HCT116 (cell line): ENCODE data around the gene COMMD10. TPM values are rescaled to one million over a fixed set of nuclear protein-coding genes. Genes with fewer than 3 reads are reported as not detected.

Experiments used
- ATAC-seq: fragments of 200-7000 bp; cut with Tn5 transposase; 2 replicates; pipeline ENCODE4 v1.9.1; 2020; ENCODE audit warnings: mild to moderate bottlenecking, moderate library complexity
- BruUV-seq: library from RNA; stranded (reverse); fragments of 400-500 nt; replicated peaks from 2 replicates; lab custom pipeline; 2021; lab: Mats Ljungman, UMichigan
- CTCF ChIA-PET: fragments of 300-600 bp; sonication (Branson Sonifier 250); formaldehyde crosslinking; loops from one replicate; lab custom pipeline; 2021; ENCODE audit warnings: antibody characterized with exemption; lab: Charles Lee
- POLR2A ChIA-PET: fragments of 300-600, 350-600 bp; sonication (Branson Sonifier 250); formaldehyde crosslinking; loops from one replicate; lab custom pipeline; 2021; ENCODE audit warnings: antibody characterized with exemption; lab: Charles Lee
- RAD21 ChIA-PET, 2 experiments: fragments of 300-600 bp; sonication (Branson Sonifier 250); formaldehyde crosslinking; loops; one replicate each; lab custom pipeline; 2023; ENCODE audit warnings: low total read pairs in 2 of 2; ENCODE audit not compliant: uncharacterized antibody in 2 of 2, unreplicated experiment in 2 of 2, low non-redundant PET in 1 of 2; lab: Charles Lee
- DNase-seq: peaks from one replicate; pipeline ENCODE4 v3.0.0-alpha.2; 2010; ENCODE audit warnings: low read depth, low spot score
- H2AFZ ChIP-seq: fragments of 200-600 bp; shearing (Covaris generic), sonication (generic); 2 replicates; pipeline ENCODE4 v1.6.1; 2017; ENCODE audit warnings: low read depth, mixed run types, mixed read lengths, antibody characterized with exemption, low read length; ENCODE audit not compliant: poor library complexity, severe bottlenecking
- H3K27ac ChIP-seq: 2 replicates; pipeline ENCODE4 v1.5.1; 2012; ENCODE audit warnings: low read depth, low read length
- H3K27me3 ChIP-seq: fragments of 200-600 bp; sonication (generic); 2 replicates; pipeline ENCODE4 v1.6.1; 2016; ENCODE audit warnings: mixed run types, low read length, mixed read lengths; ENCODE audit not compliant: insufficient read depth
- H3K36me3 ChIP-seq, 2 experiments: fragments of 200-500 bp in 1 of 2; fragments of 200-600 bp in 1 of 2; sonication (Bioruptor generic) in 1 of 2; sonication (generic) in 1 of 2; 2 replicates each; pipeline versions ENCODE4 v1.5.1 to v1.6.1; 2014 to 2016; ENCODE audit warnings: low read length in 2 of 2, inconsistent platforms in 1 of 2, mixed read lengths in 1 of 2, mixed run types in 1 of 2; ENCODE audit not compliant: insufficient read depth in 2 of 2, control insufficient read depth in 1 of 2
- H3K4me1 ChIP-seq, 2 experiments: fragments of 200-600 bp in 1 of 2; sonication (generic) in 1 of 2; 2 replicates each; pipeline versions ENCODE4 v1.5.1 to v1.6.1; 2012 to 2017; ENCODE audit warnings: low read length in 2 of 2, inconsistent platforms in 1 of 2, mild to moderate bottlenecking in 1 of 2, mixed read lengths in 1 of 2, mixed run types in 1 of 2, moderate library complexity in 1 of 2; ENCODE audit not compliant: insufficient read depth in 2 of 2, control insufficient read depth in 1 of 2
- H3K4me2 ChIP-seq: fragments of 200-600 bp; sonication (generic); 2 replicates; pipeline ENCODE4 v1.6.1; 2017; ENCODE audit warnings: mixed run types, low read length, mixed read lengths
- H3K4me3 ChIP-seq, 2 experiments: fragments of 200-600 bp in 1 of 2; sonication (generic) in 1 of 2; replicated peaks in 1 of 2; 2 replicates each; pipeline ENCODE4 v1.5.1; 2011 to 2016; ENCODE audit warnings: low read length in 2 of 2, control low read depth in 1 of 2, low read depth in 1 of 2, mild to moderate bottlenecking in 1 of 2, mixed read lengths in 1 of 2, mixed run types in 1 of 2
- H3K79me2 ChIP-seq: fragments of 200-600 bp; sonication (generic); 2 replicates; pipeline ENCODE4 v1.6.1; 2017; ENCODE audit warnings: mild to moderate bottlenecking, mixed run types, low read length, moderate library complexity, mixed read lengths; ENCODE audit not compliant: insufficient read depth
- H3K9ac ChIP-seq: fragments of 200-600 bp; sonication (generic); 2 replicates; pipeline ENCODE4 v1.6.1; 2016; ENCODE audit warnings: low read length, mixed read lengths
- H3K9me2 ChIP-seq: fragments of 200-600 bp; sonication (generic), shearing (Covaris generic); 2 replicates; pipeline ENCODE4 v1.6.1; 2017; ENCODE audit warnings: mixed run types, mild to moderate bottlenecking, moderate library complexity; ENCODE audit not compliant: insufficient read depth
- H3K9me3 ChIP-seq, 2 experiments: fragments of 200-500 bp in 1 of 2; fragments of 200-600 bp in 1 of 2; sonication (Bioruptor generic) in 1 of 2; sonication (generic) in 1 of 2; 2 replicates each; pipeline ENCODE4 v1.6.1; 2014 to 2017; ENCODE audit warnings: low read length in 2 of 2, mixed read lengths in 2 of 2, inconsistent platforms in 1 of 2, low read depth in 1 of 2, mild to moderate bottlenecking in 1 of 2, mixed run types in 1 of 2, moderate library complexity in 1 of 2; ENCODE audit not compliant: control insufficient read depth in 1 of 2, insufficient read depth in 1 of 2
- H4K20me1 ChIP-seq: fragments of 200-600 bp; sonication (generic), shearing (Covaris generic); 2 replicates; pipeline ENCODE4 v1.6.1; 2017; ENCODE audit warnings: mixed run types, mild to moderate bottlenecking, moderate library complexity; ENCODE audit not compliant: insufficient read depth
- CBX3 ChIP-seq: IDR thresholded peaks from 2 replicates; pipeline ENCODE4 v1.6.1; 2012; ENCODE audit warnings: low read depth
- CEBPB ChIP-seq: IDR thresholded peaks from 2 replicates; pipeline ENCODE4 v1.6.1; 2012; ENCODE audit warnings: low read depth
- EZH2 ChIP-seq: fragments of 200-600 bp; sonication (generic); IDR thresholded peaks from 2 replicates; pipeline ENCODE4 v1.6.1; 2017; ENCODE audit warnings: antibody characterized with exemption, mixed run types
- FOSL1 ChIP-seq: IDR thresholded peaks from 2 replicates; pipeline ENCODE4 v1.6.1; 2012; ENCODE audit warnings: low read depth
- POLR2AphosphoS5 ChIP-seq: IDR thresholded peaks from 2 replicates; pipeline ENCODE4 v1.6.1; 2011; ENCODE audit warnings: mild to moderate bottlenecking, low read depth, low read length, moderate library complexity
- RAD21 ChIP-seq: IDR thresholded peaks from 2 replicates; pipeline ENCODE4 v1.6.1; 2012; ENCODE audit warnings: low read depth, mild to moderate bottlenecking
- REST ChIP-seq: IDR thresholded peaks from 2 replicates; pipeline ENCODE4 v1.6.1; 2012; ENCODE audit warnings: low read depth
- SIN3A ChIP-seq: IDR thresholded peaks from 2 replicates; pipeline ENCODE4 v1.6.1; 2012; ENCODE audit warnings: low read depth
- SP1 ChIP-seq: IDR thresholded peaks from 2 replicates; pipeline ENCODE4 v1.6.1; 2012; ENCODE audit warnings: low read depth
- SRF ChIP-seq: IDR thresholded peaks from 2 replicates; pipeline ENCODE4 v1.6.1; 2012; ENCODE audit warnings: low read depth
- TCF7L2 ChIP-seq: IDR thresholded peaks from 2 replicates; pipeline ENCODE4 v1.7.0; 2011; ENCODE audit warnings: borderline replicate concordance, inconsistent platforms; ENCODE audit not compliant: insufficient read depth, insufficient read length; ENCODE audit errors: extremely low read depth
- YY1 ChIP-seq: IDR thresholded peaks from 2 replicates; pipeline ENCODE4 v1.6.1; 2011; ENCODE audit warnings: low read length, low read depth, moderate library complexity, mild to moderate bottlenecking; ENCODE audit not compliant: insufficient replicate concordance; ENCODE audit errors: extremely low read depth
- ZFX ChIP-seq: fragments of 450-650 bp; IDR thresholded peaks from 2 replicates; pipeline ENCODE4 v1.6.1; 2017
- intact Hi-C: fragments of 100-400 bp; cut with micrococcal nuclease; formaldehyde crosslinking; loops from 2 replicates; pipeline ENCODE4 v1.10.0; 2022
- total RNA-seq: library from RNA; stranded (reverse); gene quantifications from one replicate; pipeline ENCODE4 v1.2.1, GENCODE V29; 2021; ENCODE audit not compliant: unreplicated experiment
- TF ChIP-seq, protein P1 (sequence below): IDR thresholded peaks from 2 replicates; pipeline ENCODE4 v1.6.1; 2011; ENCODE audit warnings: mild to moderate bottlenecking, low read length, moderate library complexity; ENCODE audit not compliant: insufficient replicate concordance; ENCODE audit errors: extremely low read depth
- TF ChIP-seq, protein P2 (sequence below), 3 experiments: fragments of 200-600 bp in 1 of 3; sonication (generic) in 1 of 3; IDR thresholded peaks in 2 of 3; conservative IDR thresholded peaks in 1 of 3; 2 replicates each; pipeline ENCODE4 v1.5.1; 2012 to 2017; ENCODE audit warnings: low read depth in 2 of 3, low read length in 2 of 3, antibody characterized with exemption in 1 of 3, borderline replicate concordance in 1 of 3, control low read depth in 1 of 3, mild to moderate bottlenecking in 1 of 3, mixed read lengths in 1 of 3, mixed run types in 1 of 3, moderate library complexity in 1 of 3; ENCODE audit not compliant: insufficient read depth in 1 of 3

COMMD10 gene
- total RNA-seq, 1 experiment from 2014 or later: 35.3 TPM

- no peak for ATAC-seq
- CTCF ChIA-PET: no interaction called here
- H2AFZ ChIP-seq: no peak overlapping the region
- TF ChIP-seq EZH2 (no peak), SP1 (no peak), ZFX (no peak), POLR2AphosphoS5 (no peak), SIN3A (no peak), TCF7L2 (no peak), REST (no peak), RAD21 (no peak), YY1 (no peak), FOSL1 (no peak), CEBPB (no peak), CBX3 (no peak), SRF (no peak)
- TF ChIP-seq, protein P1, sequence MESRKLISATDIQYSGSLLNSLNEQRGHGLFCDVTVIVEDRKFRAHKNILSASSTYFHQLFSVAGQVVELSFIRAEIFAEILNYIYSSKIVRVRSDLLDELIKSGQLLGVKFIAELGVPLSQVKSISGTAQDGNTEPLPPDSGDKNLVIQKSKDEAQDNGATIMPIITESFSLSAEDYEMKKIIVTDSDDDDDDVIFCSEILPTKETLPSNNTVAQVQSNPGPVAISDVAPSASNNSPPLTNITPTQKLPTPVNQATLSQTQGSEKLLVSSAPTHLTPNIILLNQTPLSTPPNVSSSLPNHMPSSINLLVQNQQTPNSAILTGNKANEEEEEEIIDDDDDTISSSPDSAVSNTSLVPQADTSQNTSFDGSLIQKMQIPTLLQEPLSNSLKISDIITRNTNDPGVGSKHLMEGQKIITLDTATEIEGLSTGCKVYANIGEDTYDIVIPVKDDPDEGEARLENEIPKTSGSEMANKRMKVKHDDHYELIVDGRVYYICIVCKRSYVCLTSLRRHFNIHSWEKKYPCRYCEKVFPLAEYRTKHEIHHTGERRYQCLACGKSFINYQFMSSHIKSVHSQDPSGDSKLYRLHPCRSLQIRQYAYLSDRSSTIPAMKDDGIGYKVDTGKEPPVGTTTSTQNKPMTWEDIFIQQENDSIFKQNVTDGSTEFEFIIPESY: no peak
- TF ChIP-seq, protein P2, sequence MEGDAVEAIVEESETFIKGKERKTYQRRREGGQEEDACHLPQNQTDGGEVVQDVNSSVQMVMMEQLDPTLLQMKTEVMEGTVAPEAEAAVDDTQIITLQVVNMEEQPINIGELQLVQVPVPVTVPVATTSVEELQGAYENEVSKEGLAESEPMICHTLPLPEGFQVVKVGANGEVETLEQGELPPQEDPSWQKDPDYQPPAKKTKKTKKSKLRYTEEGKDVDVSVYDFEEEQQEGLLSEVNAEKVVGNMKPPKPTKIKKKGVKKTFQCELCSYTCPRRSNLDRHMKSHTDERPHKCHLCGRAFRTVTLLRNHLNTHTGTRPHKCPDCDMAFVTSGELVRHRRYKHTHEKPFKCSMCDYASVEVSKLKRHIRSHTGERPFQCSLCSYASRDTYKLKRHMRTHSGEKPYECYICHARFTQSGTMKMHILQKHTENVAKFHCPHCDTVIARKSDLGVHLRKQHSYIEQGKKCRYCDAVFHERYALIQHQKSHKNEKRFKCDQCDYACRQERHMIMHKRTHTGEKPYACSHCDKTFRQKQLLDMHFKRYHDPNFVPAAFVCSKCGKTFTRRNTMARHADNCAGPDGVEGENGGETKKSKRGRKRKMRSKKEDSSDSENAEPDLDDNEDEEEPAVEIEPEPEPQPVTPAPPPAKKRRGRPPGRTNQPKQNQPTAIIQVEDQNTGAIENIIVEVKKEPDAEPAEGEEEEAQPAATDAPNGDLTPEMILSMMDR (IDR thresholded peaks at IDR 0.05 in 2 of 3, conservative IDR thresholded peaks at IDR 0.05 in 1 of 3; ENCODE audit: borderline replicate concordance in 1 of 3, insufficient read depth in 1 of 3, low read depth in 2 of 3, low read length in 2 of 3): no peak
- TF ChIP-seq, all 23 proteins: peak for 0
- no peaks in the 10 kb centered on the region for H3K4me1 ChIP-seq
- no peaks in the 10 kb centered on the region for H4K20me1 ChIP-seq
- H3K27me3 ChIP-seq: no peaks in the 10 kb centered on the region
- H3K9me3 ChIP-seq: no peaks in the 10 kb centered on the region
- ChIA-PET RAD21 (no interaction called here), POLR2A (no interaction called here)
- no peak overlapping the region for H3K27ac ChIP-seq
- no peak overlapping the region for H3K4me2 ChIP-seq
- H3K4me3 ChIP-seq: no peak overlapping the region
- intact Hi-C loops: no loop called here
- no peak overlapping the region for H3K9ac ChIP-seq
- no peak for DNase-seq
- H3K9me2 ChIP-seq: no peaks in the 10 kb centered on the region
- BruUV-seq: no TSS peak
- H3K36me3 ChIP-seq: no peaks in the 10 kb centered on the region
- H3K79me2 ChIP-seq: no peaks in the 10 kb centered on the region; the same call in 1 of the 2 replicates
Measured at GRCh38 chr5:116216246-116216645, 131.4 kb downstream of the COMMD10 start.
